H9 (cell line): ENCODE results near the gene TEK. TPM values are rescaled to one million over a fixed set of nuclear protein-coding genes. Genes with fewer than 3 reads are reported as not detected.

Source experiments
- DNase-seq: peaks from one replicate; pipeline ENCODE4 v3.0.0-alpha.2; 2017
- H2AFZ ChIP-seq: one replicate; pipeline ENCODE4 v1.6.1; 2013; ENCODE audit warnings: mild to moderate bottlenecking, low read length, control low read depth, moderate library complexity
- H2AK5ac ChIP-seq: 2 replicates; pipeline ENCODE4 v1.6.1; 2013; ENCODE audit warnings: low read length, control low read depth, mixed read lengths; ENCODE audit not compliant: insufficient read length
- H2BK120ac ChIP-seq: one replicate; pipeline ENCODE4 v1.6.1; 2013; ENCODE audit warnings: low read depth, mild to moderate bottlenecking, low read length, control low read depth, inconsistent platforms; ENCODE audit not compliant: poor library complexity, severe bottlenecking
- H2BK12ac ChIP-seq: 2 replicates; pipeline ENCODE4 v1.6.1; 2013; ENCODE audit warnings: low read length, control low read depth, mixed read lengths, low read depth; ENCODE audit not compliant: insufficient read length
- H2BK15ac ChIP-seq: 2 replicates; pipeline ENCODE4 v1.6.1; 2013; ENCODE audit warnings: low read depth, low read length, control low read depth
- H2BK20ac ChIP-seq: one replicate; pipeline ENCODE4 v1.6.1; 2013; ENCODE audit warnings: low read depth, mild to moderate bottlenecking, low read length, control low read depth, inconsistent platforms; ENCODE audit not compliant: poor library complexity, severe bottlenecking
- H2BK5ac ChIP-seq: 2 replicates; pipeline ENCODE4 v1.6.1; 2013; ENCODE audit warnings: low read length, control low read depth, mixed read lengths; ENCODE audit not compliant: insufficient read length
- H3K14ac ChIP-seq: 2 replicates; pipeline ENCODE4 v1.6.1; 2013; ENCODE audit warnings: low read length, control low read depth; ENCODE audit not compliant: insufficient read depth
- H3K18ac ChIP-seq: 2 replicates; pipeline ENCODE4 v1.6.1; 2013; ENCODE audit warnings: low read depth, mild to moderate bottlenecking, mixed read lengths, low read length, control low read depth; ENCODE audit not compliant: insufficient read length
- H3K23ac ChIP-seq: 2 replicates; pipeline ENCODE4 v1.6.1; 2013; ENCODE audit warnings: low read length, control low read depth, mixed read lengths, low read depth; ENCODE audit not compliant: insufficient read length
- H3K23me2 ChIP-seq: 2 replicates; pipeline ENCODE4 v1.6.1; 2013; ENCODE audit warnings: low read depth, mild to moderate bottlenecking, mixed read lengths, low read length, control low read depth; ENCODE audit not compliant: insufficient read length, poor library complexity, severe bottlenecking
- H3K27ac ChIP-seq: 2 replicates; pipeline ENCODE4 v1.5.1; 2013; ENCODE audit warnings: low read length, control low read depth, mixed read lengths, low read depth; ENCODE audit not compliant: insufficient read length
- H3K27me3 ChIP-seq: 2 replicates; pipeline ENCODE4 v1.6.1; 2013; ENCODE audit warnings: low read length, control low read depth, inconsistent platforms; ENCODE audit not compliant: insufficient read depth
- H3K4ac ChIP-seq: 2 replicates; pipeline ENCODE4 v1.6.1; 2013; ENCODE audit warnings: low read depth, mild to moderate bottlenecking, control low read depth, inconsistent platforms, low read length, moderate library complexity
- H3K4me1 ChIP-seq: 2 replicates; pipeline ENCODE4 v1.6.1; 2013; ENCODE audit warnings: low read length, control low read depth, inconsistent platforms; ENCODE audit not compliant: insufficient read depth
- H3K4me2 ChIP-seq: 2 replicates; pipeline ENCODE4 v1.6.1; 2013; ENCODE audit warnings: low read length, control low read depth, mixed read lengths; ENCODE audit not compliant: insufficient read length, insufficient read depth
- H3K56ac ChIP-seq: 2 replicates; pipeline ENCODE4 v1.6.1; 2013; ENCODE audit warnings: low read depth, mild to moderate bottlenecking, mixed read lengths, low read length, control low read depth; ENCODE audit not compliant: insufficient read length
- H3K79me1 ChIP-seq: 2 replicates; pipeline ENCODE4 v1.6.1; 2013; ENCODE audit warnings: low read depth, mild to moderate bottlenecking, moderate library complexity, low read length, control low read depth, inconsistent platforms; ENCODE audit not compliant: insufficient read depth, poor library complexity, severe bottlenecking
- H3K79me2 ChIP-seq: 2 replicates; pipeline ENCODE4 v1.6.1; 2013; ENCODE audit warnings: low read length, control low read depth, inconsistent platforms; ENCODE audit not compliant: insufficient read depth
- H3K9ac ChIP-seq: 2 replicates; pipeline ENCODE4 v1.6.1; 2013; ENCODE audit warnings: low read length, control low read depth, mixed read lengths; ENCODE audit not compliant: insufficient read length; ENCODE audit errors: extremely low read depth
- H3K9me3 ChIP-seq: one replicate; pipeline ENCODE4 v1.6.1; 2013; ENCODE audit warnings: low read depth, low read length, inconsistent platforms; ENCODE audit not compliant: control insufficient read depth
- H3T11ph ChIP-seq: one replicate; pipeline ENCODE4 v1.6.1; 2013; ENCODE audit warnings: mild to moderate bottlenecking, low read length, control low read depth, inconsistent platforms
- H4K20me1 ChIP-seq: one replicate; pipeline ENCODE4 v1.6.1; 2013; ENCODE audit not compliant: control insufficient read depth, insufficient read length, insufficient read depth
- H4K5ac ChIP-seq: 2 replicates; pipeline ENCODE4 v1.6.1; 2013; ENCODE audit warnings: low read depth, mild to moderate bottlenecking, mixed read lengths, low read length, control low read depth; ENCODE audit not compliant: insufficient read length
- H4K8ac ChIP-seq: replicated peaks from 2 replicates; pipeline ENCODE4 v1.6.1; 2013; ENCODE audit warnings: low read length, control low read depth, mixed read lengths, low read depth; ENCODE audit not compliant: insufficient read length
- H4K91ac ChIP-seq: 2 replicates; pipeline ENCODE4 v1.6.1; 2013; ENCODE audit warnings: low read depth, mild to moderate bottlenecking, moderate library complexity, mixed read lengths, low read length, control low read depth; ENCODE audit not compliant: insufficient read length
- H3K27ac Mint-ChIP-seq, 3 experiments: 2 replicates in 2 of 3; 3 replicates in 1 of 3; pipeline ENCODE4 v1.8.0; 2020 to 2021; ENCODE audit warnings: mixed read lengths in 3 of 3, mild to moderate bottlenecking in 1 of 3, moderate library complexity in 1 of 3
- H3K27me3 Mint-ChIP-seq: 2 replicates; pipeline ENCODE4 v1.8.0; 2021; ENCODE audit warnings: low read depth, mild to moderate bottlenecking, moderate library complexity, mixed read lengths
- H3K36me3 Mint-ChIP-seq, 3 experiments: 2 replicates in 2 of 3; 3 replicates in 1 of 3; pipeline ENCODE4 v1.8.0; 2020 to 2021; ENCODE audit warnings: low read depth in 3 of 3, mixed read lengths in 3 of 3; ENCODE audit not compliant: insufficient read depth in 1 of 3
- H3K4me1 Mint-ChIP-seq, 2 experiments: 2 replicates each; pipeline ENCODE4 v1.8.0; 2020; ENCODE audit warnings: mixed read lengths in 2 of 2
- H3K4me3 Mint-ChIP-seq, 2 experiments: 2 replicates in 1 of 2; 3 replicates in 1 of 2; pipeline ENCODE4 v1.8.0; 2020 to 2021; ENCODE audit warnings: mild to moderate bottlenecking in 2 of 2, mixed read lengths in 2 of 2, moderate library complexity in 1 of 2
- H3K9me3 Mint-ChIP-seq, 2 experiments: 2 replicates in 1 of 2; 3 replicates in 1 of 2; pipeline ENCODE4 v1.8.0; 2020; ENCODE audit warnings: mild to moderate bottlenecking in 2 of 2, mixed read lengths in 2 of 2, moderate library complexity in 1 of 2
- CTCF ChIP-seq: fragments of 200-600 bp; sonication (generic); conservative IDR thresholded peaks from 3 replicates; pipeline ENCODE4 v1.8.0; 2021; ENCODE audit warnings: antibody characterized with exemption, mild to moderate bottlenecking
- WGBS: extraction: QIAGEN DNeasy Blood & Tissue Kit; methylation state at CpG from one replicate; pipeline ENCODE4 v1.1.7; 2013; ENCODE audit warnings: missing lambda C conversion rate, low lambda C conversion rate, mixed read lengths; ENCODE audit not compliant: insufficient read length; ENCODE audit errors: extremely low coverage; 5-methylcytosine and 5-hydroxymethylcytosine counted together
- total RNA-seq: library from RNA; stranded (reverse); gene quantifications from 2 replicates; pipeline ENCODE4 v1.2.1, GENCODE V29; 2021

Gene TEK
- total RNA-seq, 1 experiment from 2014 or later = 1.8 TPM

DNA sequence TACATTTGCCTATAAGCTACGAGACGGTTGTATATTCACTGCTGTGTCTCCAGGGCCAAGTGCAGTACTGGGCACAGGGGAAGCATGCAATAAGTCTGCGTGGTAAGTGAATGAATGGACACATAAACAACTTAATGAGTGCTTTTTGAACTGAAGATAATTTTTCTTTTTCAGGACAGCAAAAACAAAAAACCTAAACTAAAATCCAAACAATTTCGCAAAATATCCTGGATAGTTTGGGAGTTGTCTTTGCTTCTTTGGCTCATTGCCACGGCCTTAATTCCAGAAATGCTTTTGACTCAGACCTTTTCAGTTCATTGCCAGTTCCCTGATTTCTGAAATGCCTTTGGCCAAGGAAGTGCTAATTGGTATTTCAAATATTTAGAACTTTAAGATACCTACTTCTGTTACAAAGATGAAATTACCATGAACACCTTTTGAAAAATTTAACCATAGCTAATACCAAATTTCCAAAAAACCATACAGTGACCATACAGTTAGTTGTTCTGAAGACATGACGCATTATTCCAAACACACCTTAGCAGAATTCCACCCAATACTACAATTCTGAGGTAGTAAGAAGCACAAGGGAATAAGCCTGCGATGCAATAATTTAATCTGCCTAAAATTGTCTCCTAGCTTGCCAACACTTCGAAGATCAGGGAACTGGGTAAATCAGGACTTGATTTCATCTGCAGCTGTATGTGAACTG is 42.8 kb downstream of the TEK start:
- no peak overlapping the region for H2BK5ac ChIP-seq
- H3K79me2 ChIP-seq = no peaks in the 10 kb centered on the region
- H3K79me1 ChIP-seq = no peaks in the 10 kb centered on the region
- no peak overlapping the region for H2BK120ac ChIP-seq
- Mint-ChIP-seq H3K4me3 (no peak overlapping the region), H3K36me3 (no peaks in the 10 kb centered on the region), H3K9me3 (no peaks in the 10 kb centered on the region), H3K27me3 (no peaks in the 10 kb centered on the region), H3K4me1 (peaks cover 4 to 12% of the 10 kb centered on the region in 2 experiments), H3K27ac (no peak overlapping the region)
- H3K14ac ChIP-seq = no peak overlapping the region
- no peak overlapping the region for H3K23ac ChIP-seq
- WGBS = no CpG with 5 or more reads among the region's 8 CpGs
- no peak overlapping the region for H2BK20ac ChIP-seq
- H3K4me1 ChIP-seq = peaks cover 6% of the 10 kb centered on the region; the same call in 1 of the 2 replicates
- H4K8ac ChIP-seq = no peak overlapping the region
- no peak for DNase-seq
- H3K27ac ChIP-seq = no peak overlapping the region
- no peak overlapping the region for H3K56ac ChIP-seq
- no peak overlapping the region for H3K9ac ChIP-seq
- H3K9me3 ChIP-seq = no peaks in the 10 kb centered on the region
- no peak overlapping the region for H2BK12ac ChIP-seq
- no peak overlapping the region for H3K4me2 ChIP-seq
- no peak overlapping the region for H2AFZ ChIP-seq
- no peak overlapping the region for H3K18ac ChIP-seq
- H4K91ac ChIP-seq = no peak overlapping the region
- TF ChIP-seq CTCF = no peak
- no peak overlapping the region for H2AK5ac ChIP-seq
- H3K4ac ChIP-seq = no peak overlapping the region
- H4K5ac ChIP-seq = no peak overlapping the region
- no peaks in the 10 kb centered on the region for H4K20me1 ChIP-seq
- no peak overlapping the region for H2BK15ac ChIP-seq
- H3K27me3 ChIP-seq = no peaks in the 10 kb centered on the region
- no peak overlapping the region for H3T11ph ChIP-seq
- no peaks in the 10 kb centered on the region for H3K23me2 ChIP-seq
